GM06990 (cell line): ENCODE measurements around the gene ADAMTS2.

ENCODE experiments used
- DNase-seq: peaks from one replicate; pipeline ENCODE4 v3.0.0-alpha.2; 2011; ENCODE audit not compliant: insufficient read length; ENCODE audit errors: extremely low read depth
- H3K27me3 ChIP-seq: replicated peaks from 2 replicates; pipeline ENCODE4 v1.6.0; 2011; ENCODE audit warnings: low read length; ENCODE audit not compliant: control insufficient read depth, insufficient read depth
- H3K36me3 ChIP-seq: 2 replicates; pipeline ENCODE4 v1.5.1; 2011; ENCODE audit warnings: low read length; ENCODE audit not compliant: control insufficient read depth, insufficient read depth
- H3K4me3 ChIP-seq: replicated peaks from 2 replicates; pipeline ENCODE4 v1.5.1; 2011; ENCODE audit warnings: low read depth, mild to moderate bottlenecking, control low read depth, low read length
- CTCF ChIP-seq: IDR thresholded peaks from 2 replicates; pipeline ENCODE4 v1.5.1; 2011; ENCODE audit warnings: low read length, control low read depth, mild to moderate bottlenecking, inconsistent platforms; ENCODE audit not compliant: insufficient read depth, poor library complexity, severe bottlenecking

The ADAMTS2 gene

GRCh38 chr5:179166886-179167841 lies 178.1 kb downstream of the ADAMTS2 start:
- peak; percentile 48 for DNase-seq
- no peak overlapping the region for H3K4me3 ChIP-seq
- TF ChIP-seq CTCF: peak; percentile 39
- H3K27me3 ChIP-seq: no peaks in the 10 kb centered on the region
- H3K36me3 ChIP-seq: no peaks in the 10 kb centered on the region

GRCh38 chr5:179166171-179166885 lies 178.9 kb downstream of the ADAMTS2 start:
- no peak for TF ChIP-seq CTCF
- Histone ChIP-seq H3K27me3 (no peaks in the 10 kb centered on the region), H3K4me3 (no peak overlapping the region), H3K36me3 (no peaks in the 10 kb centered on the region)
- DNase-seq: no peak

GRCh38 chr5:179165421-179166170 lies 179.7 kb downstream of the ADAMTS2 start:
- Histone ChIP-seq H3K27me3 (no peaks in the 10 kb centered on the region), H3K36me3 (no peaks in the 10 kb centered on the region), H3K4me3 (no peak overlapping the region)
- DNase-seq: no peak
- TF ChIP-seq CTCF: no peak

GRCh38 chr5:179164331-179165311 lies 180.6 kb downstream of the ADAMTS2 start:
- TF ChIP-seq CTCF: no peak
- no peaks in the 10 kb centered on the region for H3K27me3 ChIP-seq
- H3K4me3 ChIP-seq: no peak overlapping the region
- no peaks in the 10 kb centered on the region for H3K36me3 ChIP-seq
- no peak for DNase-seq
